HFFc6 (cell line): Measurements from ENCODE around the gene GPR158. TPM values are rescaled to one million over a fixed set of nuclear protein-coding genes. Genes with fewer than 3 reads are reported as not detected.

Experiments
- DNase-seq: peaks from one replicate; pipeline ENCODE4 v3.0.0-alpha.2; 2018
- H3K27ac Mint-ChIP-seq: 2 replicates; pipeline ENCODE4 v1.8.0; 2020; ENCODE audit warnings: mild to moderate bottlenecking, mixed read lengths
- H3K27me3 Mint-ChIP-seq: 2 replicates; pipeline ENCODE4 v1.8.0; 2021; ENCODE audit warnings: mild to moderate bottlenecking, moderate library complexity, mixed read lengths; ENCODE audit not compliant: insufficient read depth
- H3K36me3 Mint-ChIP-seq: 2 replicates; pipeline ENCODE4 v1.8.0; 2021; ENCODE audit warnings: low read depth, mixed read lengths
- H3K4me1 Mint-ChIP-seq: 2 replicates; pipeline ENCODE4 v1.8.0; 2020; ENCODE audit warnings: low read depth, mixed read lengths
- H3K4me3 Mint-ChIP-seq: 2 replicates; pipeline ENCODE4 v1.8.0; 2020; ENCODE audit warnings: mild to moderate bottlenecking, moderate library complexity, mixed read lengths
- H3K9me3 Mint-ChIP-seq: 2 replicates; pipeline ENCODE4 v1.8.0; 2020; ENCODE audit warnings: mild to moderate bottlenecking, mixed read lengths
- CTCF ChIP-seq: fragments of 200-600 bp; sonication (generic); IDR thresholded peaks from 2 replicates; pipeline ENCODE4 v1.5.0; 2021; ENCODE audit warnings: antibody characterized with exemption, mild to moderate bottlenecking
- total RNA-seq, 6 experiments: library from RNA; stranded (reverse); fragmentation: NEBNext Ultra II Directional; extraction: Animal tissue kit (Norgen Biotek cat#: 25700); gene quantifications; 2 replicates in 1 of 6; 3 replicates in 5 of 6; pipeline ENCODE4 v1.2.3, GENCODE V29; 2021

The GPR158 gene
- total RNA-seq, 6 experiments from 2014 or later = not detected

- DNase-seq = no peak
- Mint-ChIP-seq H3K4me3 (no peak overlapping the region), H3K27ac (no peak overlapping the region), H3K4me1 (no peaks in the 10 kb centered on the region), H3K36me3 (no peaks in the 10 kb centered on the region), H3K9me3 (peaks cover 40% of the 10 kb centered on the region), H3K27me3 (no peaks in the 10 kb centered on the region)
- no peak for TF ChIP-seq CTCF
These were observed 408.2 kb downstream of the GPR158 start for GRCh38 chr10:25582961-25583360.

- Mint-ChIP-seq H3K36me3 (0 out of 2 replicates have a peak, but pooled peaks cover 4% of the 10 kb centered on the region), H3K9me3 (peaks cover 33% of the 10 kb centered on the region), H3K27me3 (no peaks in the 10 kb centered on the region), H3K27ac (no peak overlapping the region), H3K4me3 (no peak overlapping the region), H3K4me1 (no peaks in the 10 kb centered on the region)
- TF ChIP-seq CTCF = no peak
- no peak for DNase-seq
These were observed 425.9 kb downstream of the GPR158 start for GRCh38 chr10:25600651-25601050.

DNA sequence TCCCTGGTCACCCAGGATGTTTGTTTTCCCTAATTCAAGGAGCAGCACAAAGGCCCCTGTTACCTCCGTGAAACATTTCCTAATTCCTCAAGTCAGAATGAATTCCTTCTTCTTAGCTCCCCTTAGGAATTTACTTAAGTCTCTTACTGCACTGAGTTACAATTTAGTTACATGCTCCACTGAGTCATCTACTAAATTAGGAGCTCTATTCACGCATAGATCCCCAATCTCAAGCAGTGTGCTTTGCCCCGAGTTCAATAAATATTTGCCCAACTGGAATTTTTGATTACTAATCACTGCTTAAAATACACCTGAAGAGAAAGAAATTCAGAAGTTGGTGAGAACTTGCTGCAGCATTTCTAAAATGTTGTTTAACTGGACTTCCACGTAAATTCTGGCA lies 429.8 kb downstream of the GPR158 start:
- no peaks in the 10 kb centered on the region for H3K27me3 Mint-ChIP-seq
- no peaks in the 10 kb centered on the region for H3K4me1 Mint-ChIP-seq
- no peaks in the 10 kb centered on the region for H3K36me3 Mint-ChIP-seq
- DNase-seq = no peak
- H3K27ac Mint-ChIP-seq = no peak overlapping the region
- H3K9me3 Mint-ChIP-seq = peaks cover 18% of the 10 kb centered on the region; the same call in 1 of the 2 replicates
- H3K4me3 Mint-ChIP-seq = no peak overlapping the region
- no peak for TF ChIP-seq CTCF

GRCh38 chr10:25614652-25615051 lies 439.9 kb downstream of the GPR158 start:
- no peak for DNase-seq

DNA sequence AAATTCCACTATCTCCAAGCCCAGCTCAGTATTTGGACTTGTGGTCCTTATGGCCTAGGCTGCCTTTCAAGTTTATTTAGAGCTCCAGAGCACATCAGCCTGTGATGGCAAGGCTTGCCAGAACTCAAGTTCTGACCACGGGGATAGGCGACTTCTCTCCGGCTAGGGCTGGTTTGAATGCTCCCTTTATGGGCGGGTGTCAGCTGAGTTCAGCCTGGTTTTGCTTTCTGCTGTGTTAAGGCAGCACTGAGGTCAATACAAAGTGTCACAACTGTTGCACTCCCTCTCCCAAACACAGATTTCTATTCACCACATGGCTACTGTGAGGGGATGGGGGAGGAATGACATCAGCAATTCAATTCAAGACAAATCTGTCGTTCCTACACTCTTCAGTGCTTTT lies 441.1 kb downstream of the GPR158 start:
- no peaks in the 10 kb centered on the region for H3K4me1 Mint-ChIP-seq
- no peak for DNase-seq
- TF ChIP-seq CTCF = no peak
- H3K27ac Mint-ChIP-seq = no peak overlapping the region
- H3K9me3 Mint-ChIP-seq = peaks cover 66% of the 10 kb centered on the region
- no peaks in the 10 kb centered on the region for H3K27me3 Mint-ChIP-seq
- no peak overlapping the region for H3K4me3 Mint-ChIP-seq
- H3K36me3 Mint-ChIP-seq = 0 out of 2 replicates have a peak, but pooled peaks cover 5% of the 10 kb centered on the region

More at GRCh38 chr10:25614652-25615051, 439.9 kb downstream of the GPR158 start:
- Mint-ChIP-seq H3K4me1 (no peaks in the 10 kb centered on the region), H3K9me3 (peaks cover 56% of the 10 kb centered on the region), H3K4me3 (no peak overlapping the region), H3K36me3 (no peaks in the 10 kb centered on the region), H3K27ac (no peak overlapping the region), H3K27me3 (no peaks in the 10 kb centered on the region)
- no peak for TF ChIP-seq CTCF
